GM18873 (cell line): ENCODE results near the gene NDUFS7.

ENCODE experiments used
- ATAC-seq: cut with Tn5 transposase; IDR thresholded peaks from one replicate; pipeline ENCODE4 v1.9.1; 2021; ENCODE audit warnings: mild to moderate bottlenecking, moderate library complexity, moderate number of reproducible peaks; ENCODE audit not compliant: unreplicated experiment, low FRiP score

NDUFS7 gene

DNA sequence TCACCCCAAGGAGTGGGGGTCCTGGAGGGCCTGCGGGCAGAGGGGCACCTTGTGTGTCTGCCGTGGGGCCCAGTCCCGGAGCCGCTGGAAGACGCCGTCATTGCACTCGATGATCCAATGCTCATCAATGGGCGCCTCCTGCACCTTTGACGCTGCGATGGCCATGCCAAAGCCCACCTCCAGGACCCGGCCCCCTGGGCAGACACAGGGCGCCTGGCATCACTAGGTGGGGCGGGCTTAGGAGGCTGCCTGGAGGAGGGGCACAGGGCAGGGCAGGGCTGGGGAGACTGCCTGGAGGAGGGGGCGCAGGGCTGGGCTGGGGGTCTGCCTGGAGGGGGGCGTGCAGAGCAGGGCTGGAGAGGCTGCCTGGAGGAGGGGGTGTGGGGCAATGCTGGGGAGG is 16.0 kb downstream of the NDUFS7 start:
- no peak for ATAC-seq

DNA sequence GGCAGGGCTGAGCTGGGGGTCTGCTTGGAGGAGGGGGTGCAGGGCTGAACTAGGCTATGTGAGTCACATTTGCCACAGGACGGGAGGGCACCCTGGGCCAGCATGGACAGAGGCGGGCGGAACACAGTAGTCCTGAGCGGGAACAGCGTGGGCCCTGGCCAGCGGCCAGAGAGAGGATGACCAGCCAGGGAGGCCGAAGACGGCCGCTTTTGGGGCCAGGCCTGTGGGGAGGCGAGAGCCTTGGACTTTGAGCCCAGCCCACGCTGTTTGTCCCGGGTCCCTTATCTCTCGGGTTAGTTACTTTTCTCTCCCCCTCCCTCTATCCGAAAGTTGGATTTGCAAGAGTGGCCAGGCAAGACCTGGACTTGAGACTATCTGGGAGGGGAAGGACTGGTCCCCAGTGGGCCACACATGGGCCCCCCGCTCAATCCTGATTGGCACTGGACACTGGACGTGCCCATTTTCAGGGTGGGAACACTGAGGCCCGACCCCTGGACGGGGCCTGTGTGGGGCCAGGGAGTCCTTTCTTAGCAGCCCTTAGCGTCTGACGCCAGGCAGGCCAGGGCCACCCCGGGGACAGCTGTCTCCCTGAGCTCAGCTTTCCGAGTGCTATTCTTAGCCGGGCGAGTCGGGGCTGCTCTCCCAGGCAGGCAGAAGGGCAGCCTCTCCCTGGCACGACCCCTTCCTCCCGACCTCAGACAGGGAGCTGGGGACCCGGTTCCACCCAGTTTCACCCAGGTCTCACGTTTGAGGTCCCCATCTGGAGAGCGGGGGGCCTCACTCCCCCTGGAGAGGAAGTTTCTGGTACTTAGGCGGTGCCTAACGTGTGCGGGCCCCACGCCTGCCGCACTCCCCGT is 16.8 kb downstream of the NDUFS7 start:
- ATAC-seq: no peak

DNA sequence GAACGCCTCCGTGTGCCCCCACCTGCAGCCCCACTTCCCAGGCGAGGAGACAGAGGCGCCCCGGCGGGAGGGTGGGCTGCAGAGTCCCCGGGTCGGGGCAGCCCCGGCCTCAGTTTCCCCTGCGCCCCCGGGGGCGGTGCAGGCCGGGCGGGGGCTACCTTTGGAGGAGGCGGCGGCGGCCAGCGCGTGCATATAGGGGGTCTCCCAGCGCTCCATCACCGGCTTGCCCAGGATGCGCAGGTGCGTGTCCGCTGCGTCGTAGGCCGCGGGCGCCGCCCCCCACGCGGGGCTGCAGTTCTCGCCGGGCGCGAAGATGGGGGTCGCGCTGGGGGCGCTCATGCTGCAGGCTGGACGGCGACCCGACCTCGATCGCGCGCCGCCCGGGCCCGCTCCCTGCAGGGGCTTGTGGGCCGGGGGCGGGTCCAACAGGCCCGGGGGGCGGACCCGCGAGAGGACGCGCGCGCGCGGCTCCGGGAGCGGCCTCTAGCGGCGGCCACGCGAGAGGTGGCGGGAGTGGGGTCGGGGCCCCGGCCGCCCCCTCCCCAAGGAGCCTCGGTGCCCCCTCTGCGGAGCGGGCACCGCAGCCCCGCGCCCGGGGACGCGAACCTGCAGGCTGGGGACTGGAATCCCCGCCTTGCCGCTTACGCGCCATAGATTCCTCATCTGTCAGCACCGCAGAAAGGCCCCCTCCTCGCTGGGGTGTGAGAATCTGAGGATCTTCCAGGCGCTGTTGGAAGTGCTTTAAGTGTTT is 17.6 kb downstream of the NDUFS7 start, which contains the start of gene GAMT:
GAMT (minus strand) TSS at position 405 of the 751 bp plus-strand sequence; CDS start at position 339, 66 bp downstream.
- ATAC-seq: no peak

DNA sequence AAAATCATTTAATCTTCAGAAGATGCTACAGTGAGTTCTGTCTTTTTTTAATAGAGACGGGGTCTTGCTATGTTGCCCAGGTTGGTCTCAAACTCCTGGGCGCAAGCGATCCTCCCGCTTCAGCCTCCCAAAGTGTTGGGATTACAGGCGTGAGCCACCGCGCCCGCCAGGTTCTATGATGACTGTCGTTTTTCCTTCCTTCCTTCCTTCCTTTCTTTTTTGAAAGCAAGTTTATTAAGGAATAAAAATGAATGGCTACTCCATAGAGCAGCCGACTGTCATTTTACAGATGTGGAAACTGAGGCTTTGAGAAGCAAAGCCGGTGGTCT is 18.1 kb downstream of the NDUFS7 start:
- no peak for ATAC-seq

DNA sequence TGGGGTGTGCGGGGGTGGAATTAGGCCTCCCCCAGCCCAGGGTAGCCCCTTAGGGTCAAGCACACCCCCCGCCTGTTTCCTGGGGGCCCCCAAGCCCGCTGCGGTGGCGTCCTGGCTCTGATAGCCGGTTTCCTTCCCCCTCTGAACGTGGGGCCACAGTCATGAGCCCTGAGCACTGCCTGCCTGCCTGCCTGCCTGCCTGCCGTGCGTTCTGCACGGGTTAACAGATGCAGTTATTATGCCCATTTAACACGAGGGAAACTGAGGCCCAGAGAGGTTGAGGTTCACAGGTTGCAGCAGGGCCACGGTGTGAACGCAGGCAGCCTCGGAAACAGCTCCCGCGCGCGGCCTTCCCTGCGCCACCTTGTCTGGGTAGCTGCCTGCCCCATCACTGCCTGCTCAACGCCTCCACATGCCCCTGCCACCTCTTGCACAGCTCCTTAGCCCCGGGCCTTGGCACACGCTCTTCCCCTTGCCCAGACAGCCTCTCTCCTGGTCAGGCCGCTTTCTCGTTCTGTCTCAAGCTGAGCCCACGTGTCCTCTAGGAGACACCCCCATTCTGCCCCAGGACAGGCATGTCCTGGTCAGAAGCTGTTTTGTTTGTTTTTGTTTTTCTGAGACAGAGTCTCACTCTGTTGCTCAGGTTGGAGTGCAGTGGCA is 18.8 kb downstream of the NDUFS7 start:
- no peak for ATAC-seq

DNA sequence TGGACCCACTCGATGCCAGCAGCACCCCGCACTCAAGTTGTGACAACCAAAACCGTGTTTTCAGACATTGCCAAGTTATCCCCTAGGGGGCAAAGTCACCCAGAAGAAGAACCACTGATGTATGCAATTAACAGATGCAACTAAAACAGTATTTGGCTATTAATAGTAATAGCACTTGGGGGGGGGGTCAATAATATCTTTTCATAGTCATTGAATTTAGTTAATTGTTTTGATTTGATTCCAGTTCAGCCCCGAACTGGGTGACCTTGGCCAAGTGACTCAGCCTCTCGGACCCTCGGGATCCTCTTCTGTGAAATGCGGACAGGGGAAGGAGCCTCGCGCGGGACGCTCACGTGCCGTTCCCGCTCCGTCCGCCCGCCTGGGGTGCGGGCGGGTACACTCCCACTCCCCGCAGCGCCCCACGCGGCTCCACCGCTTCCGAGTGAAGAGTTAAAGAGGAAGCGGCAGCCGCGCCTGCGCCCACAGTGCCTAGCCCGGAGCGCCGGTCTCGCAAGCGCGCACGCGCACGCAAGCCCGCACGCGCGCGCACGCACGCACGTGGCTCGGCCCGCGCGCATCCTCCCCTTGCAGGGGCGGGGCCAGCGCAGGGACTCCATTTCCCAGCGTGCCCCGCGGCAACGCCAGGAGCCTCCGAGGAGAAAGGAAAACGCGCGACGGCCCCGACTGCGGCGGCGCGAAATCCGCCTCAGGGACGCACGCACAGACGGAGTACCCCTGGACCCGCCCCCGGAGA is 23.2 kb downstream of the NDUFS7 start:
- ATAC-seq: peak; percentile 66

DNA sequence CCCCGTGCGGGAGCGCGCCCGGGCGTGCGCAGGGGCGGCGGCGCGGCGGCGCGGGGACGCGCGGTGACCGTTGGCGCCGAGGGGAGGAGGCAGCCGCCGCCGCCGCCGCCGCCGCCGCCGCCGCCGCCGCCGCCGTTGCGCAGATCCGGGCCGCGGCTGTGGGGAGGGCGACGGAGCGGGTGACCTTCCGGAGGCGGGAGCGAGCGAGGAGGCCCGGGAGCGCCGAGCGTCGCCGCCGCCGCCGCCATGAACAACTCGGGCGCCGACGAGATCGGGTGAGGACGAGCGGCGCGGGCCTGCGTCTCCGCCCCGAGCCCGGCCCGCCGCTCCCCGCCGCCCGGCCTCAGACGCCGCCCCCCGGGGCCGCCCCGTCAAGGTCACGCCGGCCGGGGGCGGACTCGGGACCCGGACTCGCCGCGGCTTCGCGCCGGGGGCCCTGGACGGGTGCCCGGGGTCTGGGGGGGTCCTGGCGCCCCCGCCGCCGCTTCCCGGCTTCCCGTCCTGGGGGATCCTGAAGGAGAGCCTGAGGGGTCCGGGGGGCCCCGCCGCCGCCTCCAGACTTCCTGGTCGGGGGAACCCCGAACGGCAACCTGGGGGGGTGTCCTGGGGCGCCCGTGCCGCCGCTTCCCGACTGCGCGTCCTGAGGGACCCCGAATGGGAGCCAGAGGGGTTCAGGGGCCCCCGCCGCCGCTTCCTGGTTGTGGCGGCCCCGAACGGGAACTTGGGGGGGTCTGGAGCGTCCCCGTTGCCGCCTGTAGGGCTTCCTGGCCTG is 24.0 kb downstream of the NDUFS7 start, which contains the start of gene DAZAP1:
DAZAP1 (plus strand) TSS at position 59 of the 772 bp plus-strand sequence; CDS start at position 247, 188 bp downstream.
- no peak for ATAC-seq

DNA sequence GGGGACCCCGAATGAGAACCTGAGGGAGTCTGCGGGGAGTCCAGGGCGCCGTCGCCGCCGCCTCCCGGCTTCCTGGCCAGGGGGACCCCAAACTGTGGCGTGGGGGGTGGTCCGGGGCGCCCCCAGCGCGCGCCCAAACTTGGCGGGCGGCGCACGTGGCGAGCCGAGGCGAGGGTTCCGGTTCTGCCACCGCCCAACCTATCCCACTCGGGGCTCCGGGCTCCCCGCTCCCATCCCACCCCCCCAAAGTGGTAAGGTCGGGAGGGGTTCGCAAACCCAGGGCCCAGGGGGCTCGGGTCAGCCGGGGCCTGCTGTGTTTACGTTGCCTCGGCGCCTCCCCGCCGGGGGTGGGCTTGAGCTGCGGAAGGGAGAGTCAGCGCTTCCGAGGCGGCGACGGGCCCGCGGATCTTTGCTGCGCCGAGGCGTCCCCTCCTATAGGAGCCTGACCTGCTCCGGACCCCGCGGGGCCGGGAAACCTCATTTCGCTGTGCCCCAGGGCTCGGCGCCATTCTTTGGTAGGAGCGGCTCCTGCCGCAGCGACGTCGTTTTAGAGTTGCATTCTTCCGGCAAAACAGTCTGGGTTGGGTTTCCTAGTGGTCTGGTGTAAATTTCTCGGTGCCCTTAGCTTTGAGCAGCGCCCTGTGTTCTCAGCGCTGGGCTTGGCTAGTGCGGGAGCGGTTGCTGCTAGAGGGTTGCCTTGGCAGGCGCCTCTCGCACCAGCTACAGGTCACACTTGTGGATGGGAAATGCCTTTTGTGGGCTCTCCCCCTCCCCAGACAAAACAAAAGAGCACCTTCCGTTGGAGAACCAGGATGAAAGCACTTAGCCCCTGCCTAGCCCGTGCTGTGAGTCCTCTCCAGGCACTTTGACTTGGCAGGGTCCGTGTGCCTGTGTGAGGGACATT is 24.8 kb downstream of the NDUFS7 start:
- ATAC-seq: no peak

DNA sequence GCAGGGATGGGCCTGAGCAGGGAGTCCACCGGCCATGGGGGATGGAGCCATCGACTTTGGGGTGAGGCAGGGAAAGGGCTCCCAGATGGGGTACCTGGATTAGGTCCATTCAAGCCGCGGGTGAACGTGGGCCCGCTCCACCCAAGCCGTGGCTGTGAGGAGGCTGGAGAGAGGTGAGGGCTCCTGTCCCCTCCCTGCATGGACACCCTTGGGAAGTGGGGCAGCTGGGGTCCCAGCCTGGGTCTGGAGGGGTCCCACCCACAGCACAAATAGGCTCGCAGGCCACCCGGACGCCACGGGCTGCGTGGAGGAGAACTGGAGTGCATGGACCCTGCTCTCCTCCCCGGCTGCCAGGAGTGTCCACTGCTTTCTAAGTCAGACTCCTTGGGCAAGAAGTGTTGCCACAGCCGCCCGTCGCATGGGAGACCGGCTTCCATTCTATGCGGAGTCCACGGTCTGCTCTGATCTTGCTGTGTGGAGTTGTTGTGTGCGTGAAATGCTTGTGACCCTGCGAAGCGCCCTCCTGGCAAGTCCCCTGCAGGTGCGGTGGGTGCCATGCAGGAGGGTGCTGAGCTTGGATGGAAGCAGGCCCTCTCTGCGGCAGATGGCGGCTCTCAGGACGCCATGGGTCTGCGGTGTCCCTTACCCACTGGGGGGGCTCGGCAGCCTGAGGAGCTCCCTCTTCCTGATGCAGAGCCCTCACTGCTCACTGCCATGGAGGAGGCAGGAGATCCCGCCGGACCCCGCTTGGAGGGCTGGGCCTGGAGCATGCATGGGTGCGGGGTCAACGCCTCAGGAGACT is 25.7 kb downstream of the NDUFS7 start:
- ATAC-seq: no peak

DNA sequence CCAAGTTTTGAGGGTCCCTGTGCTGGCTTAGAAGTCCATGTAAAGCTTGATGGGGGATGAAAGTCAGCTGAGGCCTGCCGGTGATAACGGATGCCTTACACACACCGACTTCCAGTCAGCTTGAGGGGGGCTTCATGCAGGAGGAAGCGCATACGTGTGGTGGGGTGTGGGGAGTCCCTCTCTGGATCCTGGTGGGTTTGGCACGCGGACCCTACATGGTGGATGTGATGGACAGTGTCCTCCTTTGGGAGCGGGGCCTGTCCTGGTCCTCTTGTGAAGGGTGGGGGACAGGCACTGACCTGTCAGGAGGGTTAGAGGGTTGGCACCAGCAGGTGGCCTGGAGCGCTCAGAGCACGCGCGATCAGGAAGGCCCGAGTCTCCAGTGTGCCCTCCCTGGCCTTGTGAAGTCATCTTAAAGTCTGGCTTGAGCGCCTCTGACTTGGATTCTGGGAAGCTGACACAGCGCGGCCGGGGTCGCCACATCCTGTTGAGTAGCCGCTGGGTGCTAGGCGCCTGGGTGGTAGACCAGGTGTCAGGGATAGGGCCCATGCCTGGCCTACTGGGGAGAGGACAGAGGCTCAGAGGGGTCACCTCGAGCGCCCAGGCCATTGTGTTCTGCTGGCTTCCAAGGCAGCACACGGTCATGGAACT is 26.6 kb downstream of the NDUFS7 start:
- no peak for ATAC-seq

DNA sequence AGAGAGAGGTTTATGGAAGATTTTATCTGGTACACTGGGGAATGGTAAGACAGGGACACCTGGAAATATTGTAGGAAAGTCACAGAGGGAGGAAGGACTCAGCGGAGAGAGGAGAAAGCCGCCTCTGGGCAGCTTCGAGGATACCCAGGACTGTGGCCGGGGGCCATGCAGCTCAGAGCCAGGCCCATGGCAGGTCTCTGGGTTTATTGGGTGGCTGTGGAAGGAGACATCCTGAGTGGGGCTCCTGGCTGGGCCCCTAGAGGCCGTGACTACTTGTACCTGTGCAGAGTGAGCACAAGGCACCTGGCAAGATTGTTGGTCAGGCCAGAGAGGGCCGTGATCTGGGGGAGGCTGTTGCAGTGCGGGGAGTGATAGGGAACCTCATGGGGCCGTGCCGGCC is 27.1 kb downstream of the NDUFS7 start:
- no peak for ATAC-seq

DNA sequence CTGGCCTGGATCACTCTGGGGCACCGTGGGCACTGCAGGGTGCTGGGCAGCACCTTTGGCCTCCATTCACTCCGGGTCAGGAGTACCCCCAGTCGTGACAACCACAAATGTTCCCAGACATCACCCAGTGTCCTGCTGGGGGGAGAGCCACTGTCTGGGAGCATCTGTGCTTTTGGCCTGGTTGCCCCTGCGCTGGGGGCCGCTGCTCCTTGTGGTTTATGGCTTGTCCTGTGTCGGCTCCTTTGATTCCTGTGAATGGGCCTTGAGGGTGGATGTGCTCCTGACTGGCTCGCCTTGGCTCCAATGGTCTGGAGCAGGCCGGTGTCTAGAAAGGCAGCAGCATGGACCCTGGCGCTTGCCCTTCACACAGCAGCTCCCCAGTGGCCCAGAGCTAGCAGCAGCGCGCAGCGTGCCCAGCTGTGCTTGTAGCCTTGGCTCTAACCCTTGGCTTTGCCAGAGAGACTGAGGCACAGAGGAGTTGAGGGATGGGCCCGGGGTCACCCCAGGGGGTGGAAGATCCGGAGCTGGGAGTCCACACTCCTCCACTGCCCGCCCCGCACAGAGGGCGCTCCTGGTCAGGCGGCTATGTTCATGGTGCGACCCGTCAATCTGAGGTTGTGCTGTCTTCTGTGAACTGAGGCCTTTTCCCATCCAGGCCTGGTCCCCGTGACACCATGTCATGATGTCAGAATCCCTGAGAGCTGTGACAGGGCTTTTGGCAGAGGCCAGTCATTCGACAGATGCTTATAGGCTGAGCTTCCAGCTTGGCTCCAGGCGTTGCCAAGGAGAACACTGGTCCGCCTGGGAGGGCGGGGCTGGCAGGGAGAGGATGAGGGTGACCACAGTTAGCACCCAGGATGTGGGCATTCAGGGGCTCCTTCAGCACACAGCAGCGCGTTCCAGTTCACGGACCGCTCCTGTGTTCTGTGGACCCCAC is 27.8 kb downstream of the NDUFS7 start:
- no peak for ATAC-seq

DNA sequence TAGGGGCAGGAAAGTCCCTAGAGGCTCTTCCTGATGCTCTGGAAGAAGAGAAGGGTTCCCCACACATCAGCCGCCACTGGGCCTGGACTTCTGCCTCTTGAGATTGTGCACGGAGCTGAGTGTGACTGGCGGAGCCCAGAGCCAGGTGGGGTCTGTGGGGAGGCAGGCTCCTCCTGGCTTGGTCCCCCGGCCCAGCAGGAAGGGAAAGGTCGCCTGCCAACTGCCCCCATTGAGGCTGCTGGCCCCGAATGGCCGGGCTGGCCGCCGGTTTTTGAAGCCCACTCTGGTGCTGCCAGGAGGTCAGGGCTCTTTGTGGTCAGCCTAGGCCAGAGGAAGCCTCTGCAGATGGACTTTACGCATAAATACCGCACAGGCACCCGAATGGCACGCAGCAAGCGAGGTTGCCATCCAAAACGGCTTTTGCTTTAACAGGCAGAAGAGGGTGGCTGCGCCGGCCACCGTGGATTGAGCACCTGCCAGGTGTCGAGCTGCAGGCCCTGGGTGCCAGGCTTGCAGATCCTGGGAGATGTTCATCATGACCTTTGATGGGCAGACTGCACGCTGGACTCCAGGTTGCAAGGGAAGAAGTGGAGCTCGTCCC is 28.7 kb downstream of the NDUFS7 start:
- no peak for ATAC-seq

DNA sequence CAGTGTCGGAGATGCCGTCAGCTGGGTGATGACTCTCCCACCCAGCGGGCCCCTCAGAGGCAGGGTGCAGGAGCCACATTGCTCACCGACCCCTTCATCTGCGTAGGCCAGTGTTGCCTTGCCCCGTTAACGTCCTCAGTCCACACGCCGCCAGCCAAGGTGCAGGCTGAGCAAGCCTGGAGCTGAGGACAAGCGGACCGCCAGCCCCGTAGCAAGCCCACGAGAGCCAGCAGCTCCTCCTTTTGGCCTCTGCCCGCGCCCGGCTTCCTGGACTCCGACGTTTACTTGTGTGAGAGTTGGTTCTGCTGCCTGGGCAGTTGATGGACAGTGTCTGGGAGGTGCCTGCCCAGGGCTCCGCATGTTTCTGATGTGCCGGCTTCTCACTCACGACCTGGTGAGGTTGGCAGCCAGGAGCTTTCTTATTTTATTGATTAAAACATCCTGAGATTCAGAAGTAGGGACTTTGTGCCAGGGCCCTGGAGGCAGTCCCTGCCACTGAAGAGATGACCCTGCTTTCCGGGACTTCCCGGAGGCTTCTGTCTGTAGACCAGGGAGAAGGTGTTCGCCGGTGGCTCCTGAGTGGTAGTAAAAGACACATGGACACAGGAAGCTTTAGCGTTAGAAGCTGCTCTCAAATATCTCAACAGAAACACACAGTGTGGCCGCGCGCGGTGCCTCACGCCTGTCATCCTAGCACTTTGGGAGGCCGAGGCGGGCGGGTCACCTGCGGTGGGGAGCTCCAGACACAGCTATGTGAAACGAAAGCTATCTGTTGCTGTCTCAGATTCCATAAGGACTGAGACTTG is 29.5 kb downstream of the NDUFS7 start:
- ATAC-seq: no peak
